Suprapubic skin (tissue), 3 donors: ENCODE measurements around the gene TMEM184B.

ENCODE experiments used
- CTCF ChIP-seq, 2 donors: fragments of 200-600 bp in 1 of 2; fragments of 450-650 bp in 1 of 2; sonication (generic) in 1 of 2; IDR thresholded peaks; one replicate each; pipeline ENCODE4 v1.5.1; 2016 to 2019; ENCODE audit warnings: antibody characterized with exemption in 2 of 2, mild to moderate bottlenecking in 1 of 2, moderate library complexity in 1 of 2
- EP300 ChIP-seq: sonication (generic); formaldehyde crosslinking; IDR thresholded peaks from one replicate; pipeline ENCODE4 v1.6.1; 2017; ENCODE audit warnings: antibody characterized with exemption
- POLR2A ChIP-seq, 2 donors: fragments of 450-650 bp; IDR thresholded peaks; one replicate each; pipeline ENCODE4 v1.6.1; 2017; ENCODE audit warnings: antibody characterized with exemption in 2 of 2, mild to moderate bottlenecking in 2 of 2, moderate library complexity in 2 of 2

- TF ChIP-seq POLR2A (IDR thresholded peaks at IDR 0.05) (no peak), CTCF (IDR thresholded peaks at IDR 0.05) (no peak), EP300 (no peak)
Measured at GRCh38 chr22:38172832-38173640, 99.8 kb downstream of the TMEM184B start.
